ENCODE data around the gene KCNT1.

The KCNT1 gene

GRCh38 chr9:135812961-135813360 lies 111.0 kb downstream of the KCNT1 start:
- Histone ChIP-seq H3K36me3 (ENCODE audit: control insufficient read depth, low read length) (peaks cover 17% of the 10 kb centered on the region; the same call in 1 of the 2 replicates), H3K27ac (ENCODE audit: low read depth, low read length) (no peak overlapping the region), H3K4me2 (ENCODE audit: low read length) (no peak overlapping the region), H3K9me2 (replicated peaks; ENCODE audit: control insufficient read depth, low read length) (no peaks in the 10 kb centered on the region), H3K9me3 (ENCODE audit: control insufficient read depth, insufficient read depth, low read length) (no peaks in the 10 kb centered on the region), H4K20me1 (ENCODE audit: control insufficient read depth, insufficient read depth, low read depth, low read length) (peaks cover 4% of the 10 kb centered on the region; the same call in 1 of the 2 replicates), H3F3A (ENCODE audit: control insufficient read depth, insufficient read depth) (no peaks in the 10 kb centered on the region), H3K79me2 (ENCODE audit: control insufficient read depth, low read length) (no peaks in the 10 kb centered on the region), H3K4me1 (ENCODE audit: control insufficient read depth, low read length) (no peaks in the 10 kb centered on the region), H3K27me3 (ENCODE audit: control insufficient read depth, low read length) (no peaks in the 10 kb centered on the region), H3K4me3 (ENCODE audit: low read length) (no peak overlapping the region)
- TF ChIP-seq CTCF (IDR thresholded peaks at IDR 0.05; ENCODE audit: low read depth, low read length, poor library complexity, severe bottlenecking) (no peak), EZH2phosphoT487 (IDR thresholded peaks at IDR 0.05; ENCODE audit: borderline replicate concordance, low read length) (no peak)

GRCh38 chr9:135813671-135814290 lies 111.8 kb downstream of the KCNT1 start:
- H3F3A ChIP-seq (ENCODE audit: control insufficient read depth, insufficient read depth), result no peaks in the 10 kb centered on the region
- H4K20me1 ChIP-seq (ENCODE audit: control insufficient read depth, insufficient read depth, low read depth, low read length), result peaks cover 4% of the 10 kb centered on the region; the same call in 1 of the 2 replicates
- H3K79me2 ChIP-seq (ENCODE audit: control insufficient read depth, low read length), result no peaks in the 10 kb centered on the region
- H3K27ac ChIP-seq (ENCODE audit: low read depth, low read length), result no peak overlapping the region
- H3K4me2 ChIP-seq (ENCODE audit: low read length), result no peak overlapping the region
- H3K4me3 ChIP-seq (ENCODE audit: low read length), result no peak overlapping the region
- no peaks in the 10 kb centered on the region for H3K9me2 ChIP-seq (replicated peaks; ENCODE audit: control insufficient read depth, low read length)
- H3K36me3 ChIP-seq (ENCODE audit: control insufficient read depth, low read length), result peaks cover 17% of the 10 kb centered on the region; the same call in 1 of the 2 replicates
- H3K27me3 ChIP-seq (ENCODE audit: control insufficient read depth, low read length), result no peaks in the 10 kb centered on the region
- H3K9me3 ChIP-seq (ENCODE audit: control insufficient read depth, insufficient read depth, low read length), result no peaks in the 10 kb centered on the region
- TF ChIP-seq EZH2phosphoT487 (IDR thresholded peaks at IDR 0.05; ENCODE audit: borderline replicate concordance, low read length) (no peak), CTCF (IDR thresholded peaks at IDR 0.05; ENCODE audit: low read depth, low read length, poor library complexity, severe bottlenecking) (no peak)
- no peaks in the 10 kb centered on the region for H3K4me1 ChIP-seq (ENCODE audit: control insufficient read depth, low read length)

- no peak overlapping the region for H3K4me3 ChIP-seq (ENCODE audit: low read length)
- H3K9me2 ChIP-seq (replicated peaks; ENCODE audit: control insufficient read depth, low read length), result no peaks in the 10 kb centered on the region
- peaks cover 4% of the 10 kb centered on the region; the same call in 1 of the 2 replicates for H4K20me1 ChIP-seq (ENCODE audit: control insufficient read depth, insufficient read depth, low read depth, low read length)
- H3K9me3 ChIP-seq (ENCODE audit: control insufficient read depth, insufficient read depth, low read length), result no peaks in the 10 kb centered on the region
- H3F3A ChIP-seq (ENCODE audit: control insufficient read depth, insufficient read depth), result no peaks in the 10 kb centered on the region
- H3K4me1 ChIP-seq (ENCODE audit: control insufficient read depth, low read length), result no peaks in the 10 kb centered on the region
- H3K27ac ChIP-seq (ENCODE audit: low read depth, low read length), result no peak overlapping the region
- H3K36me3 ChIP-seq (ENCODE audit: control insufficient read depth, low read length), result peaks cover 17% of the 10 kb centered on the region; the same call in 1 of the 2 replicates
- no peaks in the 10 kb centered on the region for H3K27me3 ChIP-seq (ENCODE audit: control insufficient read depth, low read length)
- no peak for TF ChIP-seq EZH2phosphoT487 (IDR thresholded peaks at IDR 0.05; ENCODE audit: borderline replicate concordance, low read length)
- TF ChIP-seq CTCF (IDR thresholded peaks at IDR 0.05; ENCODE audit: low read depth, low read length, poor library complexity, severe bottlenecking), result no peak
- H3K4me2 ChIP-seq (ENCODE audit: low read length), result no peak overlapping the region
- no peaks in the 10 kb centered on the region for H3K79me2 ChIP-seq (ENCODE audit: control insufficient read depth, low read length)
These were observed 112.6 kb downstream of the KCNT1 start for GRCh38 chr9:135814421-135815095.

All from DOHH2 (cell line).